HG03108 (cell line): ENCODE measurements around the gene SREBF2.
"Not testable (repeated sequence)": the region's sequence is repeated elsewhere in the genome, so short reads cannot be mapped to it uniquely, and the experiment has no call there.

Experiments
- ATAC-seq: cut with Tn5 transposase; IDR thresholded peaks from one replicate; pipeline ENCODE4 v1.9.1; 2021; ENCODE audit warnings: moderate library complexity; ENCODE audit not compliant: unreplicated experiment

The SREBF2 gene

GRCh38 chr22:41820447-41820846 is 12.5 kb upstream of the SREBF2 start:
- no peak for ATAC-seq

- ATAC-seq, result no peak
These were observed 11.2 kb upstream of the SREBF2 start for GRCh38 chr22:41821471-41822316.

GRCh38 chr22:41822317-41823057 is 10.4 kb upstream of the SREBF2 start:
- no peak for ATAC-seq

GRCh38 chr22:41823797-41824196 is 9.1 kb upstream of the SREBF2 start:
- no peak for ATAC-seq

- no peak for ATAC-seq
These were observed 7.5 kb upstream of the SREBF2 start for GRCh38 chr22:41825376-41825775.

GRCh38 chr22:41826021-41826420 is 6.9 kb upstream of the SREBF2 start:
- ATAC-seq, result no peak

GRCh38 chr22:41826430-41827383 is 6.2 kb upstream of the SREBF2 start:
- ATAC-seq, result no peak

GRCh38 chr22:41827671-41828070 is 5.2 kb upstream of the SREBF2 start:
- ATAC-seq, result no peak

- no peak for ATAC-seq
These were observed 4.4 kb upstream of the SREBF2 start for GRCh38 chr22:41828516-41828915.

GRCh38 chr22:41830174-41830573 is 2.7 kb upstream of the SREBF2 start:
- ATAC-seq, result no peak

- no peak for ATAC-seq
These were observed 1.5 kb upstream of the SREBF2 start for GRCh38 chr22:41831383-41831782.

GRCh38 chr22:41831828-41832552 is 915 bp upstream of the SREBF2 start:
- no peak for ATAC-seq

GRCh38 chr22:41833369-41834004 is 582 bp downstream of the SREBF2 start:
- peak; percentile 18 for ATAC-seq

- ATAC-seq, result no peak
These were observed 1.4 kb downstream of the SREBF2 start for GRCh38 chr22:41834005-41834944.

- not testable (repeated sequence) for ATAC-seq
These were observed 2.6 kb downstream of the SREBF2 start for GRCh38 chr22:41835462-41835861.

GRCh38 chr22:41836551-41836950 is 3.6 kb downstream of the SREBF2 start:
- ATAC-seq, result no peak

- no peak for ATAC-seq
These were observed 6.1 kb downstream of the SREBF2 start for GRCh38 chr22:41838842-41839618.

GRCh38 chr22:41840216-41840615 is 7.3 kb downstream of the SREBF2 start:
- ATAC-seq, result no peak
